Pons (tissue), 1 donor: Measurements from ENCODE around the gene MAPK8.
A peak's percentile ranks its signal among the peaks of the same experiment; 100 is the strongest.

Experiments used
- DNase-seq: peaks from one replicate; pipeline ENCODE4 v3.0.0-alpha.2; 2016; ENCODE audit warnings: low spot score

Gene MAPK8

DNA sequence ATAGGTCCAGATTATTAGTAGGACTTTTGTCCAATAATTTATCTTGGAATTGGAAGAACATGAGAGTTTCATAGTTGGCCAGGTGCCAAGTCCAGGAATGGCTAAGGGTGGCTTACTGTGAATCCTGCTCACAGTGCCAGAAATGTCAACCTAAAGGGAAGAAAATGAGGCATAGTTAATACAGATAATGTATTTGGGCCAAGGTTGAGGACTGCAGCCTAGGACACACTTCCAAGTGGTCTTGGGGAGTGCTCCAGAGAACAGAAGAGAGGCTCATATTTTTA is 78.2 kb downstream of the MAPK8 start:
- DNase-seq = no peak

DNA sequence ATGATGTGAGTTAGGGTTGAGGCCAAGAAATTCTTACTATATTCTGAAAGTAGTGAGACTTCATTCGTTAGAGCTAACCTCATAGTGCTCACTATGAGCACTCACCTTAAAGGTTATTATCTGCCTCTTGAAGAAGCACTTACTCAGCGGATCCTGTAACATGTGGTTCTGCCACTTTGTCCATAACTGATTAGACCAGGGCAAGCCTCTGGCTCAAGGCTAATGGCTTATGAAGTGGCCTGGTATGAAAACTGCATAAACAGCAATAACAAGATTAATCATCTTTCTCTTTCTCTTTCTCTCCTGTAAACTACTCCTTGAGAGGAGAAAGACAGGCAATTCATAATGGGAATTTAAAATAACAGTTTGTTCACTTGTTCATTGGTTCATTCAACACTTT is 82.8 kb downstream of the MAPK8 start:
- no peak for DNase-seq

DNA sequence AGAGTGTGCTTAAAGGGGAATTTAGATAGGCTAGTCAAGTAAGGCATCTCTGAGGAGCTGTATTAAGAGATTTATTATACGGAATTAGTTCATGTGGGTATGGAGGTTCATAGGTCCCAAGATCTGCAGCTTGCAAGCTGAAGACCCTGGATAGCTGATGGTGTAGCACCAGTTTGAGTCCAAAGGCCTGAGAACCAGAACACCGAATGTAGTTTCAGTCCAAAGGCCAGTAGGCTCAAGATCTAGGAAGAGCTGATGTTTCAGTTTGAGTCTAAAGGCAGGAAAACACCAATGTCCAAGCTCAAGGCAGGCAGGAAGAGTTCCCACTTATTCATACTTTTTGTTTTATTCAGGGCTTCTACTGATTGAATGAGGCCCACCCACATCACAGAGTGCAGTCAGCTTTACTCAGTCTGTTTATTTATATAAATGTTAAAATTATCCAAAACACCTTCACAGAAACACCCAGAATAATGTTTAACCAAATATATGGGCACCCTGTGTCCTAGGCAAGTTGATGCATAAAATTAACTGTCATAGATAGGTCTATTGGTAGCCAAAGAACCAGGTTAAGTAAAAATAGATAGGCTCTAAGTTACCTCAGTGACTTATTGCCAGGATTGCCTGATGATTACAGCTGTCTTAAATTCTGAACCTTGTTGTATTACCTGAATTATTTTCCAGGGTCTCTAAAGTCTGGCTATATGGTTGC is 83.5 kb downstream of the MAPK8 start:
- no peak for DNase-seq

DNA sequence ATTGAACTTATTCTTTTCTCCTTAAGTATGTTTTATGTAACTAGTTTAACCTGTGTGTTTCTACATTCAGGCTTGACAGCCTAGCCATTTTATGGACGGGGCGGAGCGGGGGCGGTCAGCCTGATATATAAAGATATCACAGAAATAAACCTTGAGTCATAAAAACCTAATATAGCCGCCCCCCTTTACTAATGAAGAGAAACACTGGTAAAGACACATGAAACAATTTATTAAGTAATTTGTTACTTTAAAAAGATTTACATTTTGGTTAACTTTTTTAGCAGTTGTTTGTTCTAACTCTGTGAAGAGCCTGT is 84.0 kb downstream of the MAPK8 start:
- DNase-seq = no peak

DNA sequence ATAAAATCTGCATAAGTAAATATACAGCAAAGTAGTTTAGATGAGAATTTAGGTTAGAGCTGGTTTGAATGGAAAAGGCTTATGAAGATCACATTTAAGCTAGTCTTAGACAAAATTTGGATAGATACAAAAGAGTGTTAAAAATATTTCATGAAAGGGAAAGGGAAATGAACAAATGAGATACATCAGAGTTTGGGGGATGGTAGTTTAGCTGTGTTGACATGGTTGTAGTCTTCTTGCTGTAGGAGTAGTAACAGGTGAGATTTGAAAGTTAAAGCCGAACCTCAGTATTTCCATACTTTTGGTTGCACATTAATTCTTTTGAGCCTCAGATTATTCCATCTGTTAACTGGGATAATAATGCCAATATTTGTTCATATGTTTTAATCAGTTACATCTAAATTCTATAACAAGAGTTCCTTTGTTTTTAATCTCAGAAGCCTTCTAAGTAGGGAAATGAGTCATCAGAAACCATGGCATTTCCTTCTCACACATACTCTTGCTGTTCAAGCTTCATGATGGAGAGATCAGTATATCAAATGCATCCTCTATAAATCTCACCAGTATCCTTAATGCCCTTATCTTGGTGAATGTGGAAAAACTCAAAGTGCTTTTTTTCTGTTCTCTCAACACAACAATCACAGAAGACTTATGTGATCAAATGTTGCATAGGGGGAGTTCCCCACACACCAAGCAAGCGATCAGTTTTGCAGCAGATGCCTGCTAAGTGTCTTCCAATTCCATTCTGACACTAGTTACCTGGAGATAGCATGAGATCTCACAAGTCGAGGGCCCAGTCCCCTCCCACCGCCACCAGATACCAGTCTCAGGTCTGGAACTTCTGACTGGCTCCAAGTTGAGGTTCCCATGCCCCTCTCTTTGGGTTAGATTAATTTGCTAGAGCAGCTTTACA is 84.7 kb downstream of the MAPK8 start:
- DNase-seq = no peak

DNA sequence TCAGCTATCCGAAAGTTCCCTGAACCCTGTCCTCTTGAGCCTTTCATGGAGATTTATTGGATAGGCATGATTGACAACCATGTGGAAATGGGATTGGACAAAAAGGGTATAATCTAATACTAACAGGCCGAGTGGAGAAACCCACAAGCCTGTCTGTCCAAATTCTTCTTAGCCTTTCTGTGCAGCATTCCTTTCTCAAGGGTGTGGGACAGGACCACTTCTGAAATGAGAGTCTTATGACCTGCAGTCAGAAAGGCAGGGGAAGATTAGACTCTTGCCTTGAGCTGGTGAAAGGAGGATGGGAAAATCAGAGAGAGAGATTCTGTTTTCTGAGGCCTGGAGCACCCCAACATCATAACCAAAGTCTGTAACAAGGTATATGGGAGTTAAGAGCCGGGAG is 85.5 kb downstream of the MAPK8 start:
- DNase-seq = no peak

DNA sequence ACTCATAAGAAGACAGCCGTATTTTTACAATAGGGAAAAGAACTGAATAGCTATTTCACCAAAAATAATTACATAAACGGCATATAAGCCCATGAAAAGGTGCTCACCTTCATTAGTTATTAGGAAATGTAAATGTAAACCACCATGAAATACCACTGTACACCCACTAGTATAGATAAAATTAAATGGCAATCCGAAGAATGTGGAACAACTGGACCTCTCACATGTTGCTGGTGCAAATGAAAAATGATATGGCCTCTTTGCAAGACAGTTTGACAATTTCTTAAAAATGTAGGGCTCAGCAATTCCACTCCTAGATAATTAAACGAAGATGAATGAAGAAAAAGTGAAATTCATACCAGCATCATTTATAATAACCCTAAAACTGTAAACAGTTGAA is 91.8 kb downstream of the MAPK8 start:
- no peak for DNase-seq

DNA sequence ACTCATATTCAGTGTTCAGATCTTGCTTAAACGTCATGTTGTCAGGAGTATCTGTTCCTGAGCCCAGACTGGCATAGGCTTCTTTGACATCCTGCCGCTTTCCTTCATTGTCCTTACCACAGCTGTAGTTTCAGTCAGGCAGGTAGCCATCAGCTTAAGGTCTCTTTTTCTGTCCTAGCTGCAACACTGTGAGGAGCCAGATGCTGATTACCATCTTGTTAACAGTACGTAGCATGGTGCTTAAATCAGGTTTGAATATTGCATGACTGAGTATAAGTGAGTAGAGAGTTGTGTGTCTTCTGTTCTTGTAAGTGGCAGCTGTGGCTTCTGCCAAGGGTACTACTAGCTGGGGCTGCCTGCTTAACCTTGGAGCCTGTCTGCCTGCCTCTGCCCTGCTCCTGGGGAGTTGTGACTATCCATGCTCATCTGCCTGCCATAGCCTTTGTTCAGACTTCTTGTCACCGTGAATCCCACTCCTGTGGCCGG is 92.6 kb downstream of the MAPK8 start:
- DNase-seq = peak; percentile 24

DNA sequence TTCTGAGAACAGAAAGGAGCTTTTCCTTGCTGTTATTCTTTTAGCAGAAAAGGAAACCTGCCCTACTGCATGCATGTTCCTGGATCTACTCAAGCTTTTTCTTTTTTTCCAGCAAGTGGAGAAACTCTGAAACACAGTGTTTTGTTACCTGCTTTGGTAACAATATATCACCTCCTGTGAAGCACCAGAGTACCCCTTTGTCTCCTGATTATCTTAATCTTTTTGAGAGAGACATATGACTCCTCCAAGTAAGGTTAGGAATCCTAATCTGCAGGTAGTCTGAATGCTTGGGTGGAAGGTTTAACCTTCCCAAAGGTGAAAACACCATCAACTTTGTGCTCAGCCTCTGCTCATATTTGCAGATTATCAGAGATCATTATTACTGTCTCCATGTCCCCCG is 93.1 kb downstream of the MAPK8 start:
- no peak for DNase-seq

DNA sequence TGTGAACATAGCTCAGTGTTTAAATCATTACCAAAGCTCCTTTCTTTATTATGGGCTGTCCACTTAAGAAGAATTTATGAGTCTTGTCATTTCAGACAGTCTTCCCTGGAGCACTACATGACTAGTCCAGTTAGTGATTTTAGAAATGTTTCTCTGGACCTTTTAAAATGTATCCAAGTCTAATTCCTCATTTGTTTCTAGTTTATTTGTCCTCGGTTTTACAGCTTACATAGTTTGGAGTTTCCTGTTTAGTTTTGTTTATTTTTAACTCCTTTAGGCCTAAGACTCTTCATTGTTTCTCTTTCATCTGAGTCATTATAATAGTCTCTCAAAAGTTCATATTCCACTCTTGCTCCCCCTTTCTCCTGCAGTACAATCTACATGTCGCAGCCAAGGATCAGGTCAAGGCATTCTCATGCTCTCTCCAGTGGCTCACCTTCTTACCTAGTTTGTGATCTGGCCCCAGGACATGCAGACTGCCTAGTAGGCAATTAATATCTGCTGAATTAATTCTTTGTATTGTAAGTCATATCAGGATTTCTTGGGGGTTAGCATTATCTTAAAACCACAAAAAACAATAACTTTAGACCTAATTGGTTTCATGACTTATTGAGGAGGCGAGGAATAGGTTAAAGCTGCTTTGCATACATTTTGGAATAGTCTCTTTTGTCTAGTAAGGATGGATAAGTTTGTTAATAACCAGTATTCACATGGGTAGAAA is 93.8 kb downstream of the MAPK8 start:
- no peak for DNase-seq

DNA sequence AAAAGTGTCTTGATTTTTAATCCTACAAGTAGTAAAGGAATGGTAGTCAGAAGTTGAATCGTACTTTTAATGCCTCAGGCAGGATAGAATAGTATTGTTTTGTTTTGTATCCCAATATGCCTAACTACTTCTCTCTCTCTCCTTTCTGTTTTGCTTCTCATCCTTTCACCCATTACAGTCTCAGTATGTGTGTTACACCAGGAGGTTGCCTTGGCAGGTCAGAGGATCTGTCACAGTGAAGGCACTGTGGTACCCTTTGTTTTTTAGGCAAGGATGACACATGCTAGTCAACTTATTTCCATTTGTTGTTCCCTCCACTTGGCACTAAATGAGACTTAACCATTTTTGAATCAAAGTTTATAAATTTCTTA is 94.4 kb downstream of the MAPK8 start:
- peak; percentile 19 for DNase-seq

DNA sequence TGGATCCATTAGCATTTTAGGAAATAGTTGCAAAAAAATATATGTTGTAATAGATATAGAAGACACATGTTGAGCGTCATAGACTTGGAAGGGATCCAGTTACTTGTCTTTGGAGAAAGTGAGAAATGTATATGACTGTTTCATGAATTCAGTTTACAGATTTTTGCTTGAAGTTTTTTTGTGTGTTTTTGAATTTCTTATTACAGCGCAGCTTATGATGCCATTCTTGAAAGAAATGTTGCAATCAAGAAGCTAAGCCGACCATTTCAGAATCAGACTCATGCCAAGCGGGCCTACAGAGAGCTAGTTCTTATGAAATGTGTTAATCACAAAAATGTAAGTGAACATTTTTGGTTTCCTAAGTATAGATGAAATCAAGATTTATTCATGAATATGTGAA is 98.2 kb downstream of the MAPK8 start:
- no peak for DNase-seq

DNA sequence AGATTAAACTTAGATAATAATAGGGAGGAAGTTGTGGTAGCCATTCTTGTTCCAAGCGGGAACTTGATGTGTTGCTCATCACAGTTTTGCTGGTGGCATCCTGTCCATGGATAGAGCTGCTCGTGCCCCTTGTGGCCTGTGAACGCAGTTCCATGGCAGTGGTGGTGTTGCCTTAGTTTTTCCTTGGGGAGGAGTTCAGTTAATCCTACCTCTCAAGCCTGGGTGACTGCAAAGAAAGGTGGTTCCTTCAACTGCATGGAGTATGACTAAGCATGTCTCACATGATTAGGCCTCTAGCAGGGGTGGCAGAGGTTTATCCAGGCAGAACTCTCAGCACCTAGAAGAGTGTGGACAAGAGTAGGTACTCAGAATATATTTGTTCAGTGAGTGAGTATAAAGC is 99.7 kb downstream of the MAPK8 start:
- DNase-seq = no peak

DNA sequence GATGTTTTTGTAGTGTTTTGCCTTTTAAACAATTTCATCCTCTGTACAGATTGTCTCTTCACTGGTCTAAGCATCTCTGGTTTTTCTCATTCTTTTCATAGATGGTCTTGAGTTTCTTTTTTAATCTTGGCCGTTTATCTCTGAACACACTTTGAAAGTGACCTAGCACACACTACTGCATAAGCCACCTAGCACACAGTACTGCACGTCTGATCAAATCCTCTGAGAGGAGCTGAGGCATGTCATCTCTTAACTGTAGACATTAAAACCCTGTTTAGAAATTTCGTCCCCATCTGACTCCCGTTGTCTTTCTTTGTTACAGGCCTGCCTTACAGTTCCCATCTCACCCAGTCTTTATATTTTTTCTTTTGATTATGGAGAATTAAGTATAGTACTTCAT is 100.2 kb downstream of the MAPK8 start:
- DNase-seq = no peak

DNA sequence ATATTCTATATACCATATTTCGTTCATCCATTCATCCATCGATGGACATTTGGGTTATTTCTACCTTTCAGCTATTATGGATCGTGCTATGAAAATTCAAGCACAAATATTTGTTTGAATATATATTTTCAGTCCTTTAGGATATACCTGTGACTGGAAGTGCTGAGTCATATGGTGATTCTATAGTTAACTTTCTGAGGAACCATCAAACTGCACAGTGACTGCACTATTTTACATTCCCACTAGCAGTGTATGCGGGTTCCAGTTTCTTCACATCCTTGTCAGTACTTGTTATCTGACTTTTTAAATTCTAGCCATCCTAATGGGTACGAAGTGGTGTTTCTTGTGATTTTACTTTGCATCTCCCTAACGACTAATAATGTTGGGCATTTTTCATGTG is 104.0 kb downstream of the MAPK8 start:
- no peak for DNase-seq

DNA sequence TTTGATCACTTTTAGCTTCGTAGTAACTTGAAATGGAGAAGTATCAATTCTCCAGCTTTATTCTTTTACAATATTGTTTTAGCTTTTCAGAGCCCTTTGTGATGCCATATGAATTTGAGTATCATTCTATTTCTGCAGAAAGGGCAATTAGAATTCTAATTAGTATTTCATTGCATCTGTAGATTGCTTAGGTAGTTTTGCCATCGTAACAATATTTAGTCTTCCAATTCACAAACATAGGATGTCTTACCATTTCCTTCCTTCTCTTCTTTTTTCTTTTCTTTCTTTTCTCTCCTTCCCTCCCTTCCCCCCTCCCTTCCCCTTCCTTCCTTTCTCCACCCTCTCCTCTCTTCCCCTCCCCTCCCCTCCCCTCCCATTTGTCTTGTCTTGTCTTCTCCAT is 105.0 kb downstream of the MAPK8 start:
- no peak for DNase-seq

DNA sequence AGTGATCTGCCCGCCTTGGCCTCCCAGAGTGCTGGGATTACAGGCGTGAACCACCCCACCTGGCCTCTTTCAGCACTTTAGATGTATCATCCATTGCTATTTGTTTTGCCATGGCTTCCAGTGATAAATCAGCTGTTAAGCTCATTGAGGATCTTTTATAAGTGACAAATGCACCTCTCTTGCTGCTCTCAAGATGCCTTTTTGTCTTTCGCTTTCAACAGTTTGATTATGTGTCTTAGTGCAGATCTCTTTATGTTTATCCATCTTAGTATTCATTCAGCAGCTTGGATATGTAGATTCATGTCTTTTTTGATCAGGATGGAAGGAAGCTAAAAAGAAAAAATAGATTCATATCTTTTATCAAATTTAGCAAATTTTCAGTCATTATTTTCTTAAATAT is 105.6 kb downstream of the MAPK8 start:
- DNase-seq = no peak

DNA sequence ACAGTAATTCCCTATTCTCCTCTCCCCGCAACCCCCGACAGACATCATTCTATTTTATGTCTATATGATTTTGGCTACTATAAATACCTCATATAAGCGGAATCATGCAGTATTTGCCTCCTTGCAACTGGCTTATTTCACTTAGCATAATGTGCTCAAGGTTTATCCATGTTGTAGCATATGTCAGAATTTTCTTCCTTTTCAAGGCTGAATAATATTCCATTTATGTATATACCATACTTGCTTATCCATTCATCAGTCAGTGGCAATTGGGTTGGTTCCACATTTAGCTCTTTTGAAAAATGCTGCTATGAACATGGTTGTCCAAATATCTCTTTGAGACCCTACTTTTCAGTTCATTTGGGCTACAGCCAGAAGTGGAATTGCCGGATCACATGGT is 106.5 kb downstream of the MAPK8 start:
- no peak for DNase-seq

DNA sequence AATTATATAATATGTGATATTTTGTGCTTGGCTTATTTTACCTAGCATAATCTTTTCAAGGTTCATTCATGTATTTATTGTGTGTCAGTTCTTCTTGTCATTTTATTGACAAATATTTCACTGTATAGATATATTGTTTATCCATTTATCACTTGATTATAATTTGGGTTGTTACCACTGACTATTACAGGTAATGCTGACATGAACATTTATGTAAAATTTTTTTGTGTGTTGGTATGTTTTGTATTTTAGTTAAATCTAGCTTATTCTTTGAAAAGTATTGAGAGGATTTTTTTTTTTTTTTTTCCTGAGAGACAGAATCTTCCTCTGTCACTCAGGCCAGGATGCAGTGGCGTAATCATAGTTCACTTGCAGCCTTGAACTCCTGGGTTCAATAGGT is 107.7 kb downstream of the MAPK8 start:
- no peak for DNase-seq

DNA sequence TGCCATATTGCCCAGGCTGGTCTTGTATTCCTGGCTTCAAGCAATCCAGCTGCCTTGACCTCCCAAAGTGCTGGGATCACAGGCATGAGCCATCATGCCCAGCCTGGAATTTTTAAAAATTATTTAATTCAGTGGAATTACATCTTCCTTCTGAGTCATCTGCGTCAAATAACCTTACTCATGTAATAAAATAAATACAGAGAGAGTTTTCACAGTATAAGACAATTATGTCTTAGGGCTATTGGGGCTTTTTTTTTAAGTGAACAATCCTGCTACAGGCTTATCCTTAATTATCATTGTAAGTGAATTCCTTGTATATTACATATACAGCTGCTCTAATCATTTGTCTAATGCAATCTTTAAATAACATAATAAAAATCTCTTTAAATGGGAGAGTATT is 108.3 kb downstream of the MAPK8 start:
- DNase-seq = no peak

DNA sequence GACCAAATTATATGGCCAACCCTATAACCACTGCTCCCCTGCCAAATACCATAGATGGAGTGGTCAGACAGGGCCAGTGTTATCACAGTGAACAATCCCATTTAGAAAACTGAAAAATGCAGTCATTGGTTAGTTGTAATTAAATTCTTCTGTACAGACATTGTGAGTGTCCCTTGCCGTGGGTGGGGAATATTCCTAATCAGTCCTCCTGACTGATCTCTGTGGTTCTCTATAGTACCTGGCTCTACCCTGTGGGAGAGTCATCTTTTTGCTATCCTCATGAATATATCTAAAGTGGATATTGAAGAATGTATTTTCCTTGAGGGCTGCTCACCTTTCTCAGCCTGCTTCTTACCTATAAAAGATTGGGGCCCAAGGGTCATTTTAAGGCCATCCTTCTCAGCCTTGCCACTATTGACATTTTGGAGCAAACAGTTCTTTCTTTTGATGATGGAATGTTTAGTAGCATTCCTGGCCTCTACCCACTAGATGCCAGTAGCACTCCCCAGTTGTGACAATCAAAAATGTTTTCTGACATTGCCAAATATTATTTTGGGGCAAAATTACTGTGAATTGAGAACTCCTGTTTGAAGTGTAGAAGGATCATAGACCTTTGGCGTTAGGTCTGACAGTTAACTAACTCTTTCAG is 110.2 kb downstream of the MAPK8 start:
- DNase-seq = no peak

DNA sequence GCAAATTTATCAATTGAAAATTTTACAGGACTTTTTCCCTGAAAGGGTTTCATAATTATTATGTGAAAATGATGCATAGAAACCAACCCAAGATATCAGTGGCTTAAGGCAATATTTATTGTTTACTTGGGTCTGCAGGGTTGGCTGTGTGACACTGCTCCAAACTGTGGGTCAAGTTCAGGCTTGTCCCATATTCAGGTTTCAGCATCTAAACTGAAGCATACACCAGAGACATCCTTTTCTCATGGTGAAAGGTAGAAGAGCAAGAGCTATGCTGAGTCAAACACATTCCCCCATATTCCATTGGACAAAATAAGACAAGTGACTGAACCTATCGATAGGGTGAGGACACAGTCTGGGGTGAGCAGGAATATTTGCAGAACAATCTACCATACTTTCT is 110.9 kb downstream of the MAPK8 start:
- no peak for DNase-seq
